ENCODE measurements around the gene CLIC3.

DNA sequence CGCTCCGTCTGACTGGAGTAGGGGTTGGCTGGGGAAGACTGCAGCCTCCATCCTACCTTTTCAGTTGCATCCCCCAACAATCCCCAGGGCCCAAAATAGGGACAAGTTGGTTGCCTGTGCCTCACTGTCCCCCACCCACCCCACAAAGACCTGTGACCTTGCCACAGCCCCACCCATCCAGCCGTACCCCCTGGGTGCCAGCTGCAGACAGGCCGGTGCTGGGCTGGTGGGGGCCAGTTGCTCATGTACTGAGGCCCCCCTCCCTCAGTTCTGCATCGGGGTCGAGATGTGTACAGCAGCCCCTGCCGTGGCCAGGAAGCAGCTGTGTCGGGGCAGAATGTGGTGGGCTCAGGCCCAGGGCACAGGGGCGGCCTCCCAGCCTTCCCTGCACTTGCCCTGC lies 13.2 kb downstream of the CLIC3 start:
- TF ChIP-seq, protein P1, sequence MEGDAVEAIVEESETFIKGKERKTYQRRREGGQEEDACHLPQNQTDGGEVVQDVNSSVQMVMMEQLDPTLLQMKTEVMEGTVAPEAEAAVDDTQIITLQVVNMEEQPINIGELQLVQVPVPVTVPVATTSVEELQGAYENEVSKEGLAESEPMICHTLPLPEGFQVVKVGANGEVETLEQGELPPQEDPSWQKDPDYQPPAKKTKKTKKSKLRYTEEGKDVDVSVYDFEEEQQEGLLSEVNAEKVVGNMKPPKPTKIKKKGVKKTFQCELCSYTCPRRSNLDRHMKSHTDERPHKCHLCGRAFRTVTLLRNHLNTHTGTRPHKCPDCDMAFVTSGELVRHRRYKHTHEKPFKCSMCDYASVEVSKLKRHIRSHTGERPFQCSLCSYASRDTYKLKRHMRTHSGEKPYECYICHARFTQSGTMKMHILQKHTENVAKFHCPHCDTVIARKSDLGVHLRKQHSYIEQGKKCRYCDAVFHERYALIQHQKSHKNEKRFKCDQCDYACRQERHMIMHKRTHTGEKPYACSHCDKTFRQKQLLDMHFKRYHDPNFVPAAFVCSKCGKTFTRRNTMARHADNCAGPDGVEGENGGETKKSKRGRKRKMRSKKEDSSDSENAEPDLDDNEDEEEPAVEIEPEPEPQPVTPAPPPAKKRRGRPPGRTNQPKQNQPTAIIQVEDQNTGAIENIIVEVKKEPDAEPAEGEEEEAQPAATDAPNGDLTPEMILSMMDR (conservative IDR thresholded peaks at IDR 0.05; ENCODE audit: low read length): no peak
- TF ChIP-seq EZH2phosphoT487 (IDR thresholded peaks at IDR 0.05; ENCODE audit: borderline replicate concordance, low read depth, low read length): no peak
